Trophoblast cell (in vitro differentiated cells and primary cell): ENCODE results near the gene DNMT3A.

Source experiments
- DNase-seq, 2 donors: peaks; one replicate each; pipeline ENCODE4 v3.0.0-alpha.2; 2016
- H2AFZ ChIP-seq: 2 replicates; pipeline ENCODE4 v1.6.1; 2013; ENCODE audit warnings: low read length, moderate library complexity, mild to moderate bottlenecking; ENCODE audit not compliant: insufficient read depth, poor library complexity
- H2AK5ac ChIP-seq: 2 replicates; pipeline ENCODE4 v1.6.1; 2013; ENCODE audit warnings: mild to moderate bottlenecking, low read length
- H2BK120ac ChIP-seq: 2 replicates; pipeline ENCODE4 v1.6.1; 2013; ENCODE audit warnings: low read length, mild to moderate bottlenecking, moderate library complexity; ENCODE audit not compliant: insufficient read depth, poor library complexity
- H2BK12ac ChIP-seq: 2 replicates; pipeline ENCODE4 v1.6.1; 2013; ENCODE audit warnings: mild to moderate bottlenecking, low read length, moderate library complexity
- H2BK5ac ChIP-seq: 2 replicates; pipeline ENCODE4 v1.6.1; 2013; ENCODE audit warnings: low read length, low read depth, moderate library complexity, mild to moderate bottlenecking; ENCODE audit not compliant: poor library complexity
- H3K14ac ChIP-seq: 2 replicates; pipeline ENCODE4 v1.6.1; 2013; ENCODE audit warnings: mild to moderate bottlenecking, low read length
- H3K18ac ChIP-seq: 2 replicates; pipeline ENCODE4 v1.6.1; 2013; ENCODE audit warnings: mild to moderate bottlenecking, low read length
- H3K23ac ChIP-seq: 2 replicates; pipeline ENCODE4 v1.6.1; 2013; ENCODE audit warnings: low read length
- H3K27ac ChIP-seq: 2 replicates; pipeline ENCODE4 v1.5.1; 2013; ENCODE audit warnings: low read depth, mild to moderate bottlenecking, inconsistent platforms, low read length, moderate library complexity
- H3K27me3 ChIP-seq: 2 replicates; pipeline ENCODE4 v1.6.1; 2013; ENCODE audit warnings: inconsistent platforms, mild to moderate bottlenecking, low read length, moderate library complexity; ENCODE audit not compliant: insufficient read depth
- H3K36me3 ChIP-seq, 2 experiments: 1 replicate in 1 of 2; 2 replicates in 1 of 2; pipeline ENCODE4 v1.6.1; 2013; ENCODE audit warnings: low read length in 2 of 2, mild to moderate bottlenecking in 2 of 2, moderate library complexity in 1 of 2; ENCODE audit not compliant: insufficient read depth in 2 of 2, control insufficient read depth in 1 of 2
- H3K4ac ChIP-seq: 2 replicates; pipeline ENCODE4 v1.6.1; 2013; ENCODE audit warnings: low read depth, mild to moderate bottlenecking, low read length, moderate library complexity
- H3K4me1 ChIP-seq, 2 experiments: 1 replicate in 1 of 2; 2 replicates in 1 of 2; pipeline ENCODE4 v1.6.1; 2013; ENCODE audit warnings: low read length in 2 of 2, mild to moderate bottlenecking in 2 of 2, moderate library complexity in 1 of 2; ENCODE audit not compliant: insufficient read depth in 2 of 2, control insufficient read depth in 1 of 2
- H3K4me2 ChIP-seq: 2 replicates; pipeline ENCODE4 v1.6.1; 2013; ENCODE audit warnings: inconsistent platforms, mild to moderate bottlenecking, low read length, moderate library complexity
- H3K4me3 ChIP-seq: 2 replicates; pipeline ENCODE4 v1.5.1; 2013; ENCODE audit warnings: mild to moderate bottlenecking, low read depth, low read length, inconsistent platforms
- H3K79me1 ChIP-seq: one replicate; pipeline ENCODE4 v1.6.1; 2013; ENCODE audit warnings: low read length
- H3K79me2 ChIP-seq: 2 replicates; pipeline ENCODE4 v1.6.1; 2013; ENCODE audit warnings: low read length, mild to moderate bottlenecking; ENCODE audit not compliant: control insufficient read depth, insufficient read depth, poor library complexity
- H3K9ac ChIP-seq: 2 replicates; pipeline ENCODE4 v1.6.1; 2013; ENCODE audit warnings: mild to moderate bottlenecking, low read length
- H3K9me3 ChIP-seq: 2 replicates; pipeline ENCODE4 v1.6.1; 2013; ENCODE audit warnings: low read depth, mild to moderate bottlenecking, control low read depth, inconsistent platforms, low read length; ENCODE audit not compliant: insufficient read depth
- H4K12ac ChIP-seq: 2 replicates; pipeline ENCODE4 v1.6.1; 2013; ENCODE audit warnings: low read depth, mild to moderate bottlenecking, low read length, moderate library complexity
- H4K8ac ChIP-seq: 2 replicates; pipeline ENCODE4 v1.6.1; 2013; ENCODE audit warnings: low read depth, mild to moderate bottlenecking, low read length, moderate library complexity
- H4K91ac ChIP-seq: one replicate; pipeline ENCODE4 v1.6.1; 2013; ENCODE audit warnings: low read depth, mild to moderate bottlenecking, low read length, moderate library complexity
- WGBS: extraction: QIAGEN DNeasy Blood & Tissue Kit; methylation state at CpG from one replicate; pipeline ENCODE4 v1.1.7; 2013; ENCODE audit warnings: missing lambda C conversion rate; ENCODE audit not compliant: insufficient read length, insufficient coverage; ENCODE audit errors: extremely low coverage; 5-methylcytosine and 5-hydroxymethylcytosine counted together

DNMT3A gene

DNA sequence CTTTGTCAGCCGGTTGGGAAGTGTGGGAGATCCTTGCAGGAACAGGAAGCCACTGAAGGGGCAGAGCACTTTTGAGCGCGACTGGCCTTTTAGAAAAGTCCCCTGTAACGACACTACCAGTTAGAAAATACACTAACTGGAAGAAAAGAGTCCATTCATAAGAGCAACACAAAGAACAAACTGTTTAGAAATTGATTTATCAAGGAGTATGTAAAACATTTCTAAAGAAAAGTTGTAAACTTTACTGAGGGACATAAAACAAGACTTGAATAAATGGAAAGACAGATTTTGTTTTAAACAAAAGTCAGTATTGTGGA, 143.6 kb downstream of the DNMT3A start:
- Histone ChIP-seq H2AK5ac (no peak overlapping the region), H3K4me2 (no peak overlapping the region), H3K9me3 (no peaks in the 10 kb centered on the region), H3K27me3 (no peaks in the 10 kb centered on the region), H3K14ac (no peak overlapping the region), H3K4me3 (no peak overlapping the region), H3K4me1 (peaks cover 3 to 9% of the 10 kb centered on the region in 2 experiments), H3K23ac (no peak overlapping the region), H2BK5ac (no peak overlapping the region), H4K91ac (no peak overlapping the region), H4K8ac (peak overlapping the region; percentile 1), H3K4ac (no peak overlapping the region), H3K79me2 (no peaks in the 10 kb centered on the region), H3K18ac (no peak overlapping the region), H3K36me3 (no peaks in the 10 kb centered on the region), H2AFZ (no peak overlapping the region), H2BK120ac (no peak overlapping the region), H3K9ac (no peak overlapping the region), H3K79me1 (no peaks in the 10 kb centered on the region), H3K27ac (no peak overlapping the region), H4K12ac (no peak overlapping the region), H2BK12ac (no peak overlapping the region)
- DNase-seq, result no peak
- no CpG with 5 or more reads among the region's 4 CpGs for WGBS

DNA sequence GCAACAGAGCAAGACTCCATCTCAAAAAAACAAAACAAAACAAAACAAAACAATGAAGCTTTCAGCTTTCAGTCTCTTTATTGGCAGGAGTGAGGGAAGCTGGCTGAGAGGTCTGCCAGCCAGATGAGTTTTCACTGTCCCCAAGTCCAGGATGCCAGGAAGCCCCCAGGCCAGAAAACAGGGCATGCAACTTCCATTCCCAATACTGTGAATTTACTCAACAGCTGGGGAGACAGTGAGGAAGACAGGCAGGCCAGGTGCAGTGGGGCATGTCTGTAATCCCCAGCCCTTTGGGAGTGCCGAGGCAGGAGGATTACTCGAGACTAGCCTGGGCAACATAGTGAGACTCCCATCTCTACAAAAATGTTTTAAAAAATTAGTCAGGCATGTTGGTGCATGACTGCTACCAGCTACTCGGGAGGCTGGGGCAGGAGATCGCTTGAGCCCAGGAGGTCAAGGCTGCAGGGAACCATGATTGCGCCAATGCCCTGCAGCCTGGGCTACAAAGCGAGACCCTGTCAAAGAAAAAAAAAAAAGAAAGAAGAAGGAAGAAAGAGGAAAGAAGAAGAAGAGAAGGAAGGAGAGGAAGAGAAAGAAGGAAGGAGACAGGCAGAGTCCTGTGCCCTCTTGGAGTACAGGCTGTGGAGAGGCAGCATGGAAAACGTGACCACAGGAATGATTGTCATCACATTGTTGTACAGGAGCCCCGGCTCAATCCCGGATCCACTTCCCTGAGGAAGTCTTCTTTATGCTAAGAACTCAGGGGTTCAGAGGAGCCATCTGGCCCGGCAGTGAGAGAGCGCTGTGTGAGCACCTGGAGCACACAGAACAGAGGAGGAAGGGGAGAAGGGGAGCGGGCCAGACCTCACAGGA, 144.2 kb downstream of the DNMT3A start:
- Histone ChIP-seq H3K4me3 (no peak overlapping the region), H3K27ac (no peak overlapping the region), H3K14ac (no peak overlapping the region), H3K4me1 (peaks cover 3 to 11% of the 10 kb centered on the region in 2 experiments), H2AFZ (no peak overlapping the region), H4K8ac (peak overlapping the region; percentile 1), H4K91ac (no peak overlapping the region), H3K18ac (no peak overlapping the region), H3K23ac (no peak overlapping the region), H3K4ac (no peak overlapping the region), H4K12ac (no peak overlapping the region), H2BK12ac (no peak overlapping the region), H3K9ac (no peak overlapping the region), H3K9me3 (no peaks in the 10 kb centered on the region), H3K36me3 (no peaks in the 10 kb centered on the region), H2BK120ac (no peak overlapping the region), H3K27me3 (no peaks in the 10 kb centered on the region), H2AK5ac (no peak overlapping the region), H3K79me1 (no peaks in the 10 kb centered on the region), H3K79me2 (no peaks in the 10 kb centered on the region), H3K4me2 (no peak overlapping the region), H2BK5ac (no peak overlapping the region)
- WGBS, result no CpG with 5 or more reads among the region's 12 CpGs
- DNase-seq, result no peak

GRCh38 chr2:25194576-25195122, 147.1 kb downstream of the DNMT3A start:
- Histone ChIP-seq H4K12ac (no peak overlapping the region), H2BK5ac (no peak overlapping the region), H2BK12ac (no peak overlapping the region), H3K14ac (no peak overlapping the region), H3K79me2 (no peaks in the 10 kb centered on the region), H3K4me3 (no peak overlapping the region), H3K79me1 (no peaks in the 10 kb centered on the region), H3K27ac (no peak overlapping the region), H3K9ac (no peak overlapping the region), H3K9me3 (no peaks in the 10 kb centered on the region), H3K27me3 (no peaks in the 10 kb centered on the region), H3K4me1 (peaks cover 3 to 12% of the 10 kb centered on the region in 2 experiments), H3K23ac (no peak overlapping the region), H4K8ac (no peak overlapping the region), H3K36me3 (no peaks in the 10 kb centered on the region), H2BK120ac (no peak overlapping the region), H3K4ac (no peak overlapping the region), H3K18ac (no peak overlapping the region), H2AK5ac (no peak overlapping the region), H3K4me2 (no peak overlapping the region), H2AFZ (no peak overlapping the region), H4K91ac (no peak overlapping the region)
- peak; percentile 61 to 70 for DNase-seq
- WGBS, result no CpG with 5 or more reads among the region's 9 CpGs

DNA sequence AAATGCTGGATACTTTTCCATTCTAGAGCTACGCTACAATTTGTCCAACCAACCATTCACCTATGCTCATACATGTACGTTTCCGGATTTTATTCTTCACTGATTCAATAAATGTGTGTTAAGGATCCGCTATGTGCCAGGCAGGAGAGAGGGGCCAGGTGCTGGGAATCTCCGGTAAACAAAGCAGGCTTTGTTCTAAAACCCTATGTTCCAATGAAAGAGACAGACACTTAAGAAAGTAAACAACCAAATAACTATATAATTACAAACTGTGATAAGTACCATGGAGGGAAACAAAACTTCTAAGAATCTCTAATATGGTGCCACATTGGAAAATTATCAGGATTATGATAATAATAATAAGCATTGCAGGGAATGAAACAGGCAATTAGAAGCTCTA, 151.2 kb downstream of the DNMT3A start:
- no peak overlapping the region for H3K4ac ChIP-seq
- H2BK12ac ChIP-seq, result no peak overlapping the region
- no peak overlapping the region for H2BK120ac ChIP-seq
- H3K23ac ChIP-seq, result no peak overlapping the region
- no peak overlapping the region for H4K91ac ChIP-seq
- H2AK5ac ChIP-seq, result no peak overlapping the region
- no peaks in the 10 kb centered on the region for H3K9me3 ChIP-seq
- no peaks in the 10 kb centered on the region for H3K79me2 ChIP-seq
- no peaks in the 10 kb centered on the region for H3K27me3 ChIP-seq
- H3K36me3 ChIP-seq, result no peaks in the 10 kb centered on the region
- DNase-seq, result no peak
- no peak overlapping the region for H4K8ac ChIP-seq
- H3K4me1 ChIP-seq, result peaks cover 0 to 9% of the 10 kb centered on the region in 2 experiments
- no peak overlapping the region for H3K4me3 ChIP-seq
- no peak overlapping the region for H2AFZ ChIP-seq
- no peak overlapping the region for H3K18ac ChIP-seq
- no peak overlapping the region for H3K9ac ChIP-seq
- H3K14ac ChIP-seq, result no peak overlapping the region
- no peak overlapping the region for H2BK5ac ChIP-seq
- H4K12ac ChIP-seq, result no peak overlapping the region
- H3K27ac ChIP-seq, result no peak overlapping the region
- no peak overlapping the region for H3K4me2 ChIP-seq
- H3K79me1 ChIP-seq, result no peaks in the 10 kb centered on the region
- no CpG with 5 or more reads among the region's 5 CpGs for WGBS
